Measurements from ENCODE around the gene GAK.

Gene GAK

DNA sequence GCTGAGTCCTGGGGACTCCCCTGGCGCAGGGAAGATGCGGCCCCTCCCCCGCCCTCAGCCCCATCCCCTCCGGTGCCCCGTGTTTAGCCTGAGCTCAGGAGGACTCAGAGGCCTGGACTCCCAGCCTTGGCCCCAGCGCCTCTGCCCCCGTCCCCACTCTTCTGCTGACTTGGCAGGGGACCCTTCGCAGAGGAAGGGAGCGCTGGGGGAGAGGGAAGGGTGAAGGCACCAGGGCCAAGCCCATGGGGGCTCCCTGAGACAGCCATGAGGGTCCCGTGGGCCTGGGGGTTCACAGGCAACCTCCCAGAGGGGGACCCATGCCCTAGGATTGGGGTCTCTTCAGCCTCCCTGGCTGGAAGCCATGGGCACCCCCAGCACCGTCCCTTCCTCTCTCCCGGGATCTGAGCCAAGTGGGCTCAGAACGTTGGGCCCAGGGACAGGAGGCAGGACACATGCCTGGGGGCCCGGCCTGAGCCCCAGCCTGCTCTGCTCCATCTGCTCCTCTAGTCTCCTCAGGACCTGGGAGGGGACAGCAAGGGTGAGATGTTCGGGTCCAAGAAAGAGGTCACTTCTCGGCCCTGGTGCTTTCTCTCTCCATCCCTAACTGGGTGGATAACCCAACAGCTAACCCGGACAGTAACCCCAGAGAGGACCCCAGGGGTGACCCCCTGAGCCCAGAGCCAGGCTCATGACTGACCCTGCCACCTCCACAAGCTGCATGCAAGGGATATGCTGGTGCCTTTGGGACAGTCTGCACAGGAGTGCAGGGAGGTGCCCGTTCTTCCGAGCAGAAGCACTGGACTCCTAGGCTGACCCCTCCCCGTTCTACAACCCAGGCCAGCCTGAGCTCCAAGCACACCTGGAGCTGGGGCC lies 104.7 kb downstream of the GAK start:
- no peak for TF ChIP-seq Cebpa-rat (IDR thresholded peaks at IDR 0.05)
- no peak overlapping the region for H3K9ac ChIP-seq
- H3K27ac ChIP-seq, result no peak overlapping the region
- peaks cover 75% of the 10 kb centered on the region for H3K27me3 ChIP-seq
- H3K4me3 ChIP-seq, result no peak overlapping the region
- peaks cover 42% of the 10 kb centered on the region for H4K20me1 ChIP-seq
- peaks cover 9% of the 10 kb centered on the region; the same call in 1 of the 2 replicates for H3K9me3 ChIP-seq
- H3K4me2 ChIP-seq, result peak overlapping the region; percentile 19; the same call in 1 of the 2 replicates
- no peaks in the 10 kb centered on the region for H3K36me3 ChIP-seq
- H3K4me1 ChIP-seq, result peaks cover 66% of the 10 kb centered on the region

DNA sequence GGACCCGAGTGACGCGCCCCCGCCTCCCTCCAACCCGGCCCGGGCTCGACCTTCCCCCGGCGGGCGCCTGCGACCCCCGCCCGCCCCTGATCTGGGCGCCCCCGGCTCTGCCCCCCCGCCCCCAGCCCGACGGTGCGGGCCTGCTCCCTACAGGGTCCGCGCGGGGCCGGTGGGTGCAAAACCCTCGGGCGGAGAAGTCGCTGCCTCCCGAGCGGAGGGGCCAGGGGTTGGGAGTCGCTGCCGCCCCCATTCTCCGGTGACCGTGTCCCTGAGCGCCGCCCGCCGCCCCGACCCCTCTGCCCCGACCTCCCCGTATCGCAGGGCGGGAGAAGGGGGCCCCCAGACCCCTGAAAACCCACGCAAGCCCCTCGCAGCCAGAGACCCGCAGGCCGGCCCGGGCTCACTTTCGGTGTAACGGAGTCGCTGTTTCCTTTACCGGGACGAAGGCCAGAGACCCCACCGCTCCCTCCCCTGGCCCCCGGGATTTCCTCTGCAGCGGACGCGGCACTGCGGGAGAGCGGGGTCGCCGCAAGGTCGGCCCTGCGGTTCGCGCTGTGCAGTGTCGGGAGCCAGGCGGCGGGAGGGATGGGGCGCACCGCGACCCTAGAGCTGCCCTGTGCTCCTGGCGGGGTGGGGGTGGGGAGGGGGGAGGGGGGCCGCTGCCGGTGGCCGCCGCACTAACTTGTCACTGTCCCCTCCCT lies 105.5 kb downstream of the GAK start:
- Histone ChIP-seq H3K27me3 (peaks cover 83% of the 10 kb centered on the region), H3K27ac (no peak overlapping the region), H3K4me2 (peak overlapping the region; percentile 73), H4K20me1 (peaks cover 44% of the 10 kb centered on the region), H3K36me3 (no peaks in the 10 kb centered on the region), H3K4me1 (peaks cover 62% of the 10 kb centered on the region), H3K9me3 (peaks cover 3% of the 10 kb centered on the region; the same call in 1 of the 2 replicates), H3K4me3 (peak overlapping the region; percentile 54), H3K9ac (no peak overlapping the region)
- no peak for TF ChIP-seq Cebpa-rat (IDR thresholded peaks at IDR 0.05)

DNA sequence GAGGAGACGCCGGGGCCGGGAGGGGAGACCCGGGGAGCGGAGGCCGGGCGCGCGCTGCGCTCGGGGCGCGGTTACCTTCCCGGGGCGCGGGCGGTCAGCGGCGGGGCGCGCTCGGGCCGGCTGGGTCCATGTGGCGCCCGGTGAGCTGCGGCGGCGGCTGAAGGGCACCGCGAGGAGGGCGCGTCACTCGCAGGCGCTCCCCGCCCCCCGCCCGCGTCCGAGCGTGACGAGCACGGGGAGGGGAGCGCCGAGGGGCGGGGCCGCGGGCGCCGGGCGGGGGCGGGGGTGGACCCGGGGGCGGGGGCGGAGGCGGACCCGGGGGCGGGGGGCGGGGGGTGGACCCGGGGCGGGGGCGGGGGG lies 106.2 kb downstream of the GAK start, which contains the start of gene CPLX1:
Gene CPLX1, minus strand, starts transcription at position 159 of the 360 bp plus-strand sequence. CDS start 1,607 bp downstream, outside the sequence.
- H3K27ac ChIP-seq, result no peak within 1 kb of the TSS
- peaks cover 90% of the 10 kb centered on the region for H3K27me3 ChIP-seq
- H4K20me1 ChIP-seq, result peaks cover 50% of the 10 kb centered on the region
- no peak for TF ChIP-seq Cebpa-rat (IDR thresholded peaks at IDR 0.05)
- H3K4me1 ChIP-seq, result peaks cover 55% of the 10 kb centered on the region
- H3K4me2 ChIP-seq, result peak within 1 kb of the TSS; percentile 78
- no peak within 1 kb of the TSS for H3K9ac ChIP-seq
- H3K9me3 ChIP-seq, result no peaks in the 10 kb centered on the region
- H3K4me3 ChIP-seq, result peak within 1 kb of the TSS; percentile 54
- no peaks in the 10 kb centered on the region for H3K36me3 ChIP-seq

DNA sequence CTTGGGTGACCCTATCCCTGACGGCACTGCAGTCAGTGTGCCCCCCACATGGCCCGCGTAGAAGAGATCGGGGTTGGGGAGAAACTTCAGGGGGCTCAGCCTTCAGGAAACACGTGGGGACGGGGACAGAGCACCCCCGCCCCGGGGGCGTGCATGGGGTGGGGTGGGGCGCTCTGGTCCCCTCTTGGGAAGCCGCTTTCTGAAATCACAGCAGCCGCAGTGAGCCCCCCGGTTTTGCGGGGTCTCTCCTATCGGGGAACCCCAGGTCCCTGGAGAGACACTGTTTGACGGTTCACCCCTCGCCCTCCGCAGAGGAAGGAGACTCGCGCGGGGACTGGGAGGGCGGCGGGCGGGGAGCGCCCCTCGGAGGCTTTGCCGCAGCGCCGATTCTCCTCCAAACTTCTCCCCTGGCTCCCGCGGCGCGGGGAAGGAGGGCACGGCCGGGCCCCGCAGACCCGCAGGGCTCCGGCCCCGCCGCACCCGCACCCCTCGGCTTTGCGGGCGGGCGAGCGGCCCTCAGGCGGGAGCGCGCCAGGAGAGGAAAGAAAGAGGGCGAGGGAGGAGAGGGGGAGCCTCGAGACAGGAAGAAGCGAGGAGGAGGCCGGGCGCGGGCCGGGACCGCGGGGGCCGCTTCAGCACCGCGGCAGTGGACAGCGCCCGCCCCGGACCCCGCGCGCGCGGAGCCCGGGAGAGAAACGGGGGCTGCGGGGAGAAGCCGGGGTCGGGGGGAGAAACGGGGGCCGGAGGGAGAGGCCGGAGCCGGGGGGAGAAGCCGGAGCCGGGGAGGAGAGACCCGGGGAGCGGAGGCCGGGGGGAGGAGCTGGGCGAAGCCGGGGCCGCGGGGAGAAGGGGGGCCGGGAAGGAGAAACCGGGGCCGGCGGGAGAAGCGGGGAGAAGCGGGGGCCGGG lies 106.8 kb downstream of the GAK start:
- Histone ChIP-seq H3K9ac (no peak overlapping the region), H3K4me2 (peak overlapping the region; percentile 78), H3K4me3 (peak overlapping the region; percentile 50), H4K20me1 (peaks cover 50% of the 10 kb centered on the region), H3K9me3 (no peaks in the 10 kb centered on the region), H3K36me3 (no peaks in the 10 kb centered on the region), H3K4me1 (peaks cover 48% of the 10 kb centered on the region), H3K27ac (no peak overlapping the region), H3K27me3 (peaks cover 91% of the 10 kb centered on the region)
- no peak for TF ChIP-seq Cebpa-rat (IDR thresholded peaks at IDR 0.05)

DNA sequence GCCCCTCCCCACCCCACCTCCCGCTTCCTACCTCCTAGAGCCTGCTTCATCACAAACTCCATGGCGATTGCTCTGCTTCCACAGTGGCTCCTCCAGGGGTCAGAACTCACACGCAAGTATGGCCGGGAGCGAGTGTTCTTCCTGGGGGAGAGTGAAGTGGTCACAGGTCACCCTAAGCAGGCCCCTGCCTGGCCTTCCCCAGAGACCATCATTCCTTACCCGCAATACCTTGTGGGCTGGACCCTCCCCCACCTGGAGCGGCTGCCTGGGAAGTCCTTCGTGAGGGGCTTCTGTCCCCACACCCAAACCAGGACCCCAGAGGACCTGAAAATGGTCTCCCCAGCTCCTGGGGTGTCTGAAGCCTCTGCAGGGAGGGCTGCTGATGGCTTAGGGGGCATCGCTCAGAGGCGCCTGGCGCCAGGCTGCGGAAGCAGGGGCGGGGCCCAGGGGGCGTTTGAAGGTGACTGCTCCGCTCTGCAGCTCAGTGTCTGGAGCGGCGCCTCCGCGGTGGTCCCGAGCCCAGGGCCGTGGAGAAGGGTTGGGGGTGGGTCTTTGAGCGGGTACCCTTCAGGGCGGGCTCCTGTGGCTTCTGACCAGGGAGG lies 107.6 kb downstream of the GAK start:
- no peak for TF ChIP-seq Cebpa-rat (IDR thresholded peaks at IDR 0.05)
- H3K9ac ChIP-seq, result no peak overlapping the region
- peaks cover 84% of the 10 kb centered on the region for H3K27me3 ChIP-seq
- no peaks in the 10 kb centered on the region for H3K36me3 ChIP-seq
- H3K4me1 ChIP-seq, result peaks cover 41% of the 10 kb centered on the region
- H3K4me2 ChIP-seq, result peak overlapping the region; percentile 78
- peak overlapping the region; percentile 50; the same call in 1 of the 2 replicates for H3K4me3 ChIP-seq
- no peak overlapping the region; the same call in 1 of the 2 replicates for H3K27ac ChIP-seq
- no peaks in the 10 kb centered on the region for H3K9me3 ChIP-seq
- peaks cover 50% of the 10 kb centered on the region for H4K20me1 ChIP-seq

DNA sequence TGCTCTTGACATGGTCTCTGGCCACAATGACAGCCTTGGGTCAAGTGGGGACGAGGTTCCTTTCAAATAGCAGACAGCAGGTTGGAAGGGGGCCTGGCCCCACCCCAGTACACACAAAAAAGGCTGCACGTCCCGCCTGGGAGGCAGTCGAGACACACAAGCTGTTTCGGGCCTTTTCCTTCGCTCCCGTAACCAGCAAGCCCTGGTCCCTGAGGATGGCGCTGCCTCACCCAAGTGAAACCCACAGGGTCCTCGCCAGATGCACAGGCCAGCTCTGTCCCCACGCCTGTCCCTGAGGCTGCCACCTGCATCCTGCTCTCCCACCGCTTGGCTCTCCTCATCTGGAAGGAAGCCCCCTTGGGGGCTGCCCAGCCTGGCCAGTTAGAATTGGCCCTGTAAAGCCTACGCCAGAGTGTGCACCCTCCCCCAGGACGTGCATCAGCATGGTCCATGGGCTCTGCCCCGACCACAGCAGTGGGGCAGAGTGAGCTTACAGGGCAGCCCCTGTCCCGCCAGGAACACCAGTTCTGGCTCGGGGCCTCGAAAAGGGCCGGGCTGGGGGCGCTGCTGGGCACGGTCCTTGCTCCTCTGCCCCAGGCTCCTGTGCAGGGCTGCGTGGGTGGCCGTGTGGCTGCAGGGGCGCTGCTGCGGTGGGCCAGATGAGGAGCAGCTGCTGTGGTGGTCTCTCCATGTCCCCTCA lies 108.2 kb downstream of the GAK start:
- H3K27me3 ChIP-seq, result peaks cover 78% of the 10 kb centered on the region
- H3K9me3 ChIP-seq, result no peaks in the 10 kb centered on the region
- H3K36me3 ChIP-seq, result no peaks in the 10 kb centered on the region
- peak overlapping the region; percentile 15; the same call in 1 of the 2 replicates for H3K27ac ChIP-seq
- H3K4me2 ChIP-seq, result peak overlapping the region; percentile 78
- peaks cover 34% of the 10 kb centered on the region for H3K4me1 ChIP-seq
- peaks cover 44% of the 10 kb centered on the region for H4K20me1 ChIP-seq
- H3K4me3 ChIP-seq, result peak overlapping the region; percentile 50; the same call in 1 of the 2 replicates
- TF ChIP-seq Cebpa-rat (IDR thresholded peaks at IDR 0.05), result no peak
- no peak overlapping the region for H3K9ac ChIP-seq

DNA sequence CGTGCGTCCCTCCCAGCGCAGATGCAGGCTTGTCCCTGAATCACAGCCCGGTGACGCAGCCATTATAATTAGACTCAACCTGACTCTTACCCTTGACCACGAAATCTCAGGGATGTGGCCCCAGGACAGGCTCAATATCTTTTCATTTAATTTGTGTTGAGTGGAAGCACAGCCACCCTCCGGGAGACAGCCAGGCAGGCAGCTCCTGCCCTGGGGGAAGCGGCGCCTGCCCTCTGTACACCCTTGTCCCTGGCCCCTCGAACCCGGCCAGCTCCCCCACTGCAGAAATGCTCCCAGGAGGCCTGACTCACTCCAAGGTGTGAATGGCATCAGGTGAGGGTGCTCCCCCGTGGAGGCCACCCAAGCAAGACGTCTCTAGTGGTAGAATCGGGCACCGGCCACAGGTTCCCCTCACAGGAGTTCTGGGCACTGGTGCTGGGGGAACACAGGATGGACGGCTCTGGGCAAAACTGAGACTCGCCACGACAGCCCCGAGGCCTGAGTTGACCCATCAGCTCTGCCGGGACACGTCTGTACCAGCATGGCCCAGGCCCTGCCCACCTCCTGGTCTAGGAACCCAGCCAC lies 108.8 kb downstream of the GAK start:
- Histone ChIP-seq H3K27me3 (peaks cover 71% of the 10 kb centered on the region), H3K4me3 (0 out of 2 replicates have a peak overlapping the region, but pooled peaks have one; percentile 50), H3K9me3 (no peaks in the 10 kb centered on the region), H3K27ac (peak overlapping the region; percentile 15; the same call in 1 of the 2 replicates), H3K4me1 (peaks cover 31% of the 10 kb centered on the region), H4K20me1 (peaks cover 39% of the 10 kb centered on the region), H3K9ac (no peak overlapping the region), H3K36me3 (no peaks in the 10 kb centered on the region), H3K4me2 (peak overlapping the region; percentile 78)
- TF ChIP-seq Cebpa-rat (IDR thresholded peaks at IDR 0.05), result no peak
